ENCODE data around the gene HOXA11. TPM values are rescaled to one million over a fixed set of nuclear protein-coding genes. Genes with fewer than 3 reads are reported as not detected.
A peak's percentile ranks its signal among the peaks of the same experiment; 100 is the strongest.

HOXA11 gene
- total RNA-seq, 1 experiment from 2014 or later: not detected

DNA sequence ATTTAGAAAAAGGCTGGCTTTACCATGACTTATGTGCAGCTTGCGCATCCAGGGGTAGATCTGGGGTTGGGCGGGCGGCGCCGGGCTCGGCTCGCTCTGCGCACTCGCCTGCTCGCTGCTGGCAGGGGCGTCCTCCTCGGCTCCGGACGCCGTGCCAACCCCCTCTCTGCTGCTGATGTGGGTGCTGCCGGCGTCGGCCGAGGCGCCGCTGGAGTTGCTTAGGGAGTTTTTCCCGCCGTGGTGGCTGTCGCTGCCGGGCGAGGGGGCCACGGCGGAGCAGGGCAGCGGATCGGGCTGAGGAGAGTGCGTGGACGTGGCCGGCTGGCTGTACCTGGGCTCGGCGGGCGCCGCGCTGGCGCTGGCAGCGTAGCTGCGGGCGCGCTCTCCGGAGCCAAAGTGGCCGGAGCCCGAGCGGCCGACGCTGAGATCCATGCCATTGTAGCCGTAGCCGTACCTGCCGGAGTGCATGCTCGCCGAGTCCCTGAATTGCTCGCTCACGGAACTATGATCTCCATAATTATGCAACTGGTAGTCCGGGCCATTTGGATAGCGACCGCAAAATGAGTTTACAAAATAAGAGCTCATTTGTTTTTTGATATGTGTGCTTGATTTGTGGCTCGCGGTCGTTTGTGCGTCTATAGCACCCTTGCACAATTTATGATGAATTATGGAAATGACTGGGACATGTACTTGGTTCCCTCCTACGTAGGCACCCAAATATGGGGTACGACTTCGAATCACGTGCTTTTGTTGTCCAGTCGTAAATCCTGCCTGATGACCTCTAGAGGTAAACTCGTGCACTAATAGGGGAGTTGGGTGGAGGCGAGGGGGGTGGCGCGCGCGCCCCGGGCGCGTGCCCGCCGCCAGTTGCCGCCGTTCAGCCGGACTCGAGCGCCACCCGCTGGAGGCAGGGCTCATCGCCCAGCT is 41.7 kb downstream of the HOXA11 start, which contains the start of gene HOXA5 (continued):
- TF ChIP-seq, protein P1, sequence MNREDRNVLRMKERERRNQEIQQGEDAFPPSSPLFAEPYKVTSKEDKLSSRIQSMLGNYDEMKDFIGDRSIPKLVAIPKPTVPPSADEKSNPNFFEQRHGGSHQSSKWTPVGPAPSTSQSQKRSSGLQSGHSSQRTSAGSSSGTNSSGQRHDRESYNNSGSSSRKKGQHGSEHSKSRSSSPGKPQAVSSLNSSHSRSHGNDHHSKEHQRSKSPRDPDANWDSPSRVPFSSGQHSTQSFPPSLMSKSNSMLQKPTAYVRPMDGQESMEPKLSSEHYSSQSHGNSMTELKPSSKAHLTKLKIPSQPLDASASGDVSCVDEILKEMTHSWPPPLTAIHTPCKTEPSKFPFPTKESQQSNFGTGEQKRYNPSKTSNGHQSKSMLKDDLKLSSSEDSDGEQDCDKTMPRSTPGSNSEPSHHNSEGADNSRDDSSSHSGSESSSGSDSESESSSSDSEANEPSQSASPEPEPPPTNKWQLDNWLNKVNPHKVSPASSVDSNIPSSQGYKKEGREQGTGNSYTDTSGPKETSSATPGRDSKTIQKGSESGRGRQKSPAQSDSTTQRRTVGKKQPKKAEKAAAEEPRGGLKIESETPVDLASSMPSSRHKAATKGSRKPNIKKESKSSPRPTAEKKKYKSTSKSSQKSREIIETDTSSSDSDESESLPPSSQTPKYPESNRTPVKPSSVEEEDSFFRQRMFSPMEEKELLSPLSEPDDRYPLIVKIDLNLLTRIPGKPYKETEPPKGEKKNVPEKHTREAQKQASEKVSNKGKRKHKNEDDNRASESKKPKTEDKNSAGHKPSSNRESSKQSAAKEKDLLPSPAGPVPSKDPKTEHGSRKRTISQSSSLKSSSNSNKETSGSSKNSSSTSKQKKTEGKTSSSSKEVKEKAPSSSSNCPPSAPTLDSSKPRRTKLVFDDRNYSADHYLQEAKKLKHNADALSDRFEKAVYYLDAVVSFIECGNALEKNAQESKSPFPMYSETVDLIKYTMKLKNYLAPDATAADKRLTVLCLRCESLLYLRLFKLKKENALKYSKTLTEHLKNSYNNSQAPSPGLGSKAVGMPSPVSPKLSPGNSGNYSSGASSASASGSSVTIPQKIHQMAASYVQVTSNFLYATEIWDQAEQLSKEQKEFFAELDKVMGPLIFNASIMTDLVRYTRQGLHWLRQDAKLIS (CRISPR knock-in tag; IDR thresholded peaks at IDR 0.05; ENCODE audit: borderline replicate concordance): no peak
- TF ChIP-seq CBFB (CRISPR knock-in tag; IDR thresholded peaks at IDR 0.05; ENCODE audit: low read depth) (no peak), GTF2I (CRISPR knock-in tag; conservative IDR thresholded peaks at IDR 0.05) (no peak), TEAD4 (CRISPR knock-in tag; IDR thresholded peaks at IDR 0.05) (0 out of 2 replicates have a peak, but pooled peaks have one; percentile 17)

- Mint-ChIP-seq H3K27me3 (ENCODE audit: low read depth) (peaks cover 100% of the 10 kb centered on the region), H3K4me3 (peak overlapping the region; percentile 74), H3K27ac (no peak overlapping the region), H3K9me3 (no peaks in the 10 kb centered on the region), H3K36me3 (no peaks in the 10 kb centered on the region), H3K4me1 (peaks cover 23% of the 10 kb centered on the region)
- DNase-seq (ENCODE audit: low spot score) (no peak), ATAC-seq (no peak)
- POLR2A ChIA-PET: interaction anchor here (1.2 kb wide), 1 partner anchor 29 kb away, joined by 3 read pairs; no protein-coding TSS in a partner anchor
- CTCF ChIA-PET: interaction anchor here (0.8 to 3.8 kb wide), 19 partner anchors 8 to 767 kb away, joined by 3 to 39 read pairs (median 6); partner anchors contain the start of genes HOXA13, HOXA3, HOXA4 and HOXA7
- TF ChIP-seq IRF2 (CRISPR knock-in tag; IDR thresholded peaks at IDR 0.05; ENCODE audit: borderline replicate concordance, low read depth) (no peak), ZNF425 (CRISPR knock-in tag; conservative IDR thresholded peaks at IDR 0.05) (no peak), MXD4 (CRISPR knock-in tag; IDR thresholded peaks at IDR 0.05; ENCODE audit: borderline replicate concordance) (no peak), PRRX2 (CRISPR knock-in tag; IDR thresholded peaks at IDR 0.05) (no peak), ZNF121 (CRISPR knock-in tag; IDR thresholded peaks at IDR 0.05) (no peak), JUN (CRISPR knock-in tag; IDR thresholded peaks at IDR 0.05) (no peak), ZMAT4 (CRISPR knock-in tag; IDR thresholded peaks at IDR 0.05) (no peak), HMGXB4 (CRISPR knock-in tag; IDR thresholded peaks at IDR 0.05) (no peak), NR2C2 (CRISPR knock-in tag; IDR thresholded peaks at IDR 0.05) (no peak), SMAD3 (CRISPR knock-in tag; IDR thresholded peaks at IDR 0.05; ENCODE audit: borderline replicate concordance) (no peak), OVOL2 (CRISPR knock-in tag; IDR thresholded peaks at IDR 0.05; ENCODE audit: borderline replicate concordance) (no peak), CREB1 (CRISPR knock-in tag; IDR thresholded peaks at IDR 0.05) (no peak), FOXJ3 (CRISPR knock-in tag; IDR thresholded peaks at IDR 0.05; ENCODE audit: borderline replicate concordance) (no peak), NFYB (CRISPR knock-in tag; conservative IDR thresholded peaks at IDR 0.05; ENCODE audit: low read depth) (no peak), MYBL2 (CRISPR knock-in tag; IDR thresholded peaks at IDR 0.05) (no peak)
- TF ChIP-seq, protein P2, sequence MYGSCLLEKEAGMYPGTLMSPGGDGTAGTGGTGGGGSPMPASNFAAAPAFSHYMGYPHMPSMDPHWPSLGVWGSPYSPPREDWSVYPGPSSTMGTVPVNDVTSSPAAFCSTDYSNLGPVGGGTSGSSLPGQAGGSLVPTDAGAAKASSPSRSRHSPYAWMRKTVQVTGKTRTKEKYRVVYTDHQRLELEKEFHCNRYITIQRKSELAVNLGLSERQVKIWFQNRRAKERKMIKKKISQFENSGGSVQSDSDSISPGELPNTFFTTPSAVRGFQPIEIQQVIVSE (CRISPR knock-in tag; IDR thresholded peaks at IDR 0.05; ENCODE audit: borderline replicate concordance): no peak
- TF ChIP-seq, protein P3, sequence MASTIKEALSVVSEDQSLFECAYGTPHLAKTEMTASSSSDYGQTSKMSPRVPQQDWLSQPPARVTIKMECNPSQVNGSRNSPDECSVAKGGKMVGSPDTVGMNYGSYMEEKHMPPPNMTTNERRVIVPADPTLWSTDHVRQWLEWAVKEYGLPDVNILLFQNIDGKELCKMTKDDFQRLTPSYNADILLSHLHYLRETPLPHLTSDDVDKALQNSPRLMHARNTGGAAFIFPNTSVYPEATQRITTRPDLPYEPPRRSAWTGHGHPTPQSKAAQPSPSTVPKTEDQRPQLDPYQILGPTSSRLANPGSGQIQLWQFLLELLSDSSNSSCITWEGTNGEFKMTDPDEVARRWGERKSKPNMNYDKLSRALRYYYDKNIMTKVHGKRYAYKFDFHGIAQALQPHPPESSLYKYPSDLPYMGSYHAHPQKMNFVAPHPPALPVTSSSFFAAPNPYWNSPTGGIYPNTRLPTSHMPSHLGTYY (CRISPR knock-in tag; IDR thresholded peaks at IDR 0.05): no peak
These were observed 42.4 kb downstream of the HOXA11 start for GRCh38 chr7:27142580-27143022.

Measured in WTC11 (cell line).